ENCODE results near the gene HSPB1. TPM values are rescaled to one million over a fixed set of nuclear protein-coding genes. Genes with fewer than 3 reads are reported as not detected.

Gene HSPB1
- total and polyA plus RNA-seq, 4 donors = 25.5 to 186 (median 104) TPM

DNA sequence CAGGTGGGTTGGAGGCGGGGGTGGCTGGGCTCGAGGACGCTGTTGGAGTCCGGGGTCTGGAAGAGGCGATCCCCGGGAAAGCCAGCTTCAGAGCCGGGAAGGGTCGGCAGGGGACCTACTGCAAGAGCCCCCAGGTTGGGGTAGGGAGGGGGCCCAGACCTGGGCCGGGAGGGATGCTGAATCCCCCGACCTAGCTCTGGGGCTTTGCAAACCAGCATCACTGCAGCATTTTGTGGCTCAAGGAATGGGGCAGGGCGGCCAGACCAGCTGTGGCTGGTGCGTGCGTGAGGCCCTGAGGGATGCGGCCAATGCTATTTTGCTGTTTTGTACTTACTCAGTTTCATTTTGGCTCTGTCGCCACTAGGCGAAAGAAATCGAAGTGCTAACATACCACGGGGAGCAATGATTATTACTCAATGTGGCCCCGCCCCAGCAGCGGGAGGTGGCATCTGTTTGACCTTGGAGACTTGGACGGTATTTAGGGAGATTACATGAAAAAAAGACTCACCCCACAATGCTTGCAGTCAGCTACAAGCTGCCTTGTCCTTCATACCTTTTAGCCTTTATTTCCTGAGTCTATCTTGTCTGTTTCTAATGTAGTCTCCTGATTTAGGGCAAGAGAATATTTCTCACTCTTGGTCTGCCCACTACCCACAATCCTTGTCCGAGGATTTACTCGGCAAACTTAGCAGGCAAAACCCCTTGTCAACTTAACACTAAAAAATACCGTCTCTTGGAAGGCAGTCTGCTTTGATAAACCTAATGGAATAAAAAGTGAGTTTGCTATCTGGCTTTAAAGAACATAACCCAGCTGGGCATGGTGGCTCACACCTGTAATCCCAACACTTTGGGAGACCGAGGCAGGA, 16.2 kb downstream of the HSPB1 start (continued):
- TF ChIP-seq, protein P1, sequence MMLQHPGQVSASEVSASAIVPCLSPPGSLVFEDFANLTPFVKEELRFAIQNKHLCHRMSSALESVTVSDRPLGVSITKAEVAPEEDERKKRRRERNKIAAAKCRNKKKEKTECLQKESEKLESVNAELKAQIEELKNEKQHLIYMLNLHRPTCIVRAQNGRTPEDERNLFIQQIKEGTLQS (IDR thresholded peaks at IDR 0.05) = no peak

GRCh38 chr7:76325092-76325491, 22.6 kb downstream of the HSPB1 start:
- Histone ChIP-seq H3K9ac (ENCODE audit: low read depth in 1 of 2, low read length in 2 of 2) (no peak overlapping the region), H3K36me3 (ENCODE audit: control insufficient read depth in 4 of 4, insufficient read depth in 3 of 4, low read depth in 1 of 4, low read length in 3 of 4) (peaks cover 3 to 22% (median 13%) of the 10 kb centered on the region in 4 donors), H3K27me3 (ENCODE audit: control insufficient read depth in 4 of 4, insufficient read depth in 4 of 4, low read length in 3 of 4) (no peaks in the 10 kb centered on the region), H3K4me1 (ENCODE audit: control insufficient read depth in 4 of 4, insufficient read depth in 4 of 4, low read length in 3 of 4) (peaks cover 0 to 8% (median 1%) of the 10 kb centered on the region in 4 donors), H3K4me3 (ENCODE audit: low read depth in 1 of 3, low read length in 3 of 3) (no peak overlapping the region), H3K27ac (ENCODE audit: low read depth in 1 of 2, low read length in 2 of 2) (no peak overlapping the region), H3K9me3 (ENCODE audit: control insufficient read depth in 4 of 4, low read length in 3 of 4) (no peaks in the 10 kb centered on the region)
- no peak for DNase-seq (ENCODE audit: low spot score)
- TF ChIP-seq FOXA2 (IDR thresholded peaks at IDR 0.05) (no peak), TAF1 (conservative IDR thresholded peaks at IDR 0.05) (no peak), GABPA (IDR thresholded peaks at IDR 0.05 in 1 of 2, conservative IDR thresholded peaks at IDR 0.05 in 1 of 2) (no peak), RAD21 (IDR thresholded peaks at IDR 0.05) (no peak), FOXA1 (IDR thresholded peaks at IDR 0.05) (no peak), NR2F2 (IDR thresholded peaks at IDR 0.05) (no peak), JUND (IDR thresholded peaks at IDR 0.05) (no peak), YY1 (IDR thresholded peaks at IDR 0.05) (no peak), SP1 (IDR thresholded peaks at IDR 0.05) (no peak), EGR1 (IDR thresholded peaks at IDR 0.05; ENCODE audit: low read depth in 2 of 2) (no peak), HNF4G (IDR thresholded peaks at IDR 0.05) (no peak), RXRA (IDR thresholded peaks at IDR 0.05) (no peak)
- TF ChIP-seq, protein P2, sequence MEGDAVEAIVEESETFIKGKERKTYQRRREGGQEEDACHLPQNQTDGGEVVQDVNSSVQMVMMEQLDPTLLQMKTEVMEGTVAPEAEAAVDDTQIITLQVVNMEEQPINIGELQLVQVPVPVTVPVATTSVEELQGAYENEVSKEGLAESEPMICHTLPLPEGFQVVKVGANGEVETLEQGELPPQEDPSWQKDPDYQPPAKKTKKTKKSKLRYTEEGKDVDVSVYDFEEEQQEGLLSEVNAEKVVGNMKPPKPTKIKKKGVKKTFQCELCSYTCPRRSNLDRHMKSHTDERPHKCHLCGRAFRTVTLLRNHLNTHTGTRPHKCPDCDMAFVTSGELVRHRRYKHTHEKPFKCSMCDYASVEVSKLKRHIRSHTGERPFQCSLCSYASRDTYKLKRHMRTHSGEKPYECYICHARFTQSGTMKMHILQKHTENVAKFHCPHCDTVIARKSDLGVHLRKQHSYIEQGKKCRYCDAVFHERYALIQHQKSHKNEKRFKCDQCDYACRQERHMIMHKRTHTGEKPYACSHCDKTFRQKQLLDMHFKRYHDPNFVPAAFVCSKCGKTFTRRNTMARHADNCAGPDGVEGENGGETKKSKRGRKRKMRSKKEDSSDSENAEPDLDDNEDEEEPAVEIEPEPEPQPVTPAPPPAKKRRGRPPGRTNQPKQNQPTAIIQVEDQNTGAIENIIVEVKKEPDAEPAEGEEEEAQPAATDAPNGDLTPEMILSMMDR (IDR thresholded peaks at IDR 0.05; ENCODE audit: low read depth, low read length, missing input control) = no peak
- TF ChIP-seq, protein P1 (IDR thresholded peaks at IDR 0.05) = no peak
- TF ChIP-seq, protein P3, sequence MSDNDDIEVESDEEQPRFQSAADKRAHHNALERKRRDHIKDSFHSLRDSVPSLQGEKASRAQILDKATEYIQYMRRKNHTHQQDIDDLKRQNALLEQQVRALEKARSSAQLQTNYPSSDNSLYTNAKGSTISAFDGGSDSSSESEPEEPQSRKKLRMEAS (IDR thresholded peaks at IDR 0.05) = no peak
- TF ChIP-seq, protein P4, sequence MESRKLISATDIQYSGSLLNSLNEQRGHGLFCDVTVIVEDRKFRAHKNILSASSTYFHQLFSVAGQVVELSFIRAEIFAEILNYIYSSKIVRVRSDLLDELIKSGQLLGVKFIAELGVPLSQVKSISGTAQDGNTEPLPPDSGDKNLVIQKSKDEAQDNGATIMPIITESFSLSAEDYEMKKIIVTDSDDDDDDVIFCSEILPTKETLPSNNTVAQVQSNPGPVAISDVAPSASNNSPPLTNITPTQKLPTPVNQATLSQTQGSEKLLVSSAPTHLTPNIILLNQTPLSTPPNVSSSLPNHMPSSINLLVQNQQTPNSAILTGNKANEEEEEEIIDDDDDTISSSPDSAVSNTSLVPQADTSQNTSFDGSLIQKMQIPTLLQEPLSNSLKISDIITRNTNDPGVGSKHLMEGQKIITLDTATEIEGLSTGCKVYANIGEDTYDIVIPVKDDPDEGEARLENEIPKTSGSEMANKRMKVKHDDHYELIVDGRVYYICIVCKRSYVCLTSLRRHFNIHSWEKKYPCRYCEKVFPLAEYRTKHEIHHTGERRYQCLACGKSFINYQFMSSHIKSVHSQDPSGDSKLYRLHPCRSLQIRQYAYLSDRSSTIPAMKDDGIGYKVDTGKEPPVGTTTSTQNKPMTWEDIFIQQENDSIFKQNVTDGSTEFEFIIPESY (IDR thresholded peaks at IDR 0.05) = no peak
- WGBS = 95% methylated on average over 11 of the region's 11 CpGs

DNA sequence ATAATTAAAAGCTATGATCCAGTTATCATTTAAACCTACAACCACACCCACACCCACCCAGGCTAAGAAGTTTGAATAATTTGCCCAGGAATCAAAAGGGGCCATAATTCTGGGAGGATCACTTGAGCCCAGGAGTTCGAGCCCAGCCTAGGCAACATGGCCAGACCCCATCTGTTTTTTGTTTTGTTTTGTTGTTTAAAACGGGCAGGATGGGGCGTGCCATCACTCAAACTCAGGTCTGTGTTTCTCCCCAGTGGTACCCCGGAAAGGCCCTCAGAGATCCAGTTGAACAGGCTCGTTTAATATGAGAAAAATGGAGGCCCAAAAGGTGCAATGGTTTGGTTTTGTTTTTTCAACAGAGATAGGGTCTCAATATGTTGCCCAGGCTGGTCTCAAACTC, 23.3 kb downstream of the HSPB1 start:
- no peak overlapping the region for H3K9ac ChIP-seq (ENCODE audit: low read depth in 1 of 2, low read length in 2 of 2)
- no peak overlapping the region for H3K4me3 ChIP-seq (ENCODE audit: low read depth in 1 of 3, low read length in 3 of 3)
- peaks cover 3 to 22% (median 13%) of the 10 kb centered on the region in 4 donors for H3K36me3 ChIP-seq (ENCODE audit: control insufficient read depth in 4 of 4, insufficient read depth in 3 of 4, low read depth in 1 of 4, low read length in 3 of 4)
- H3K27me3 ChIP-seq (ENCODE audit: control insufficient read depth in 4 of 4, insufficient read depth in 4 of 4, low read length in 3 of 4) = no peaks in the 10 kb centered on the region
- no peak overlapping the region for H3K27ac ChIP-seq (ENCODE audit: low read depth in 1 of 2, low read length in 2 of 2)
- no peak for DNase-seq (ENCODE audit: low spot score)
- H3K4me1 ChIP-seq (ENCODE audit: control insufficient read depth in 4 of 4, insufficient read depth in 4 of 4, low read length in 3 of 4) = peaks cover 2 to 15% (median 7%) of the 10 kb centered on the region in 4 donors
- no peaks in the 10 kb centered on the region for H3K9me3 ChIP-seq (ENCODE audit: control insufficient read depth in 4 of 4, low read length in 3 of 4)
- WGBS = 94% methylated on average over 5 of the region's 5 CpGs
- TF ChIP-seq TAF1 (conservative IDR thresholded peaks at IDR 0.05) = no peak
- TF ChIP-seq EGR1 (IDR thresholded peaks at IDR 0.05; ENCODE audit: low read depth in 2 of 2) = no peak
- no peak for TF ChIP-seq JUND (IDR thresholded peaks at IDR 0.05)
- TF ChIP-seq SP1 (IDR thresholded peaks at IDR 0.05) = no peak
- TF ChIP-seq, protein P3 (IDR thresholded peaks at IDR 0.05) = no peak
- no peak for TF ChIP-seq NR2F2 (IDR thresholded peaks at IDR 0.05)
- no peak for TF ChIP-seq FOXA1 (IDR thresholded peaks at IDR 0.05)
- TF ChIP-seq, protein P2 (IDR thresholded peaks at IDR 0.05; ENCODE audit: low read depth, low read length, missing input control) = no peak
- no peak for TF ChIP-seq HNF4A (conservative IDR thresholded peaks at IDR 0.05)
- TF ChIP-seq RXRA (IDR thresholded peaks at IDR 0.05) = no peak
- TF ChIP-seq HNF4G (IDR thresholded peaks at IDR 0.05) = no peak
- TF ChIP-seq, protein P1 (IDR thresholded peaks at IDR 0.05) = no peak
